ENCODE results near the gene TVP23A.
A peak's percentile ranks its signal among the peaks of the same experiment; 100 is the strongest.

The TVP23A gene

GRCh38 chr16:10817963-10818941 lies at the start of gene TVP23A:
TSS of gene TVP23A (minus strand) at chr16:10818794. CDS start at chr16:10818493, 301 bp downstream.
- DNase-seq, result no peak

DNA sequence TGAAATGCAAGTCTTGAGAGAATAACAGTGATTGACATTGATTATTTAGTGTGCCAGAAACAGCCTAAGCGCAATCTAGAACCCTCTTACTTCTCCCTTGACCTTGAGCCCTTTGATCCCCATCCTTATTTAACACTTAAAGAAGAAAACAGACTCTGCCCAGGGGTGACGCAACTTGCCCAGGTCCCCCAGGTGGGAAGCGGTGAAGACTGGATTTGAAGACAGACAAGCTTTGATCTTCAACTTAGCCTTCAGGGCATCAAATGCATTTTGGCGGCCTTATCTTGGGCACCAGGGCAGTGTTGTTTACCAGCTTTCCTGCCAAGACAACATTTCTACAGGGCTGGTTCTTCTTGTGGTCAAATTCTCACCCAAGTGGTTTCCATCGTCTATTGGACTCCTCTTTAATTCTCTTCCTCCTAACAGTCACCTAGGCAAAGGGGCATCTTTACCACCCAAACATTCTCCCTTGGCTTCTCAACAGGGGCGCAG lies 49.6 kb upstream of the TVP23A start:
- no peak for DNase-seq

GRCh38 chr16:10867199-10867598 lies 48.6 kb upstream of the TVP23A start:
- no peak for DNase-seq

GRCh38 chr16:10865991-10866966 lies 47.7 kb upstream of the TVP23A start:
- DNase-seq, result no peak

- DNase-seq, result no peak
These were observed 43.8 kb upstream of the TVP23A start for GRCh38 chr16:10862438-10862837.

- DNase-seq, result no peak
These were observed 41.1 kb upstream of the TVP23A start for GRCh38 chr16:10859658-10860057.

DNA sequence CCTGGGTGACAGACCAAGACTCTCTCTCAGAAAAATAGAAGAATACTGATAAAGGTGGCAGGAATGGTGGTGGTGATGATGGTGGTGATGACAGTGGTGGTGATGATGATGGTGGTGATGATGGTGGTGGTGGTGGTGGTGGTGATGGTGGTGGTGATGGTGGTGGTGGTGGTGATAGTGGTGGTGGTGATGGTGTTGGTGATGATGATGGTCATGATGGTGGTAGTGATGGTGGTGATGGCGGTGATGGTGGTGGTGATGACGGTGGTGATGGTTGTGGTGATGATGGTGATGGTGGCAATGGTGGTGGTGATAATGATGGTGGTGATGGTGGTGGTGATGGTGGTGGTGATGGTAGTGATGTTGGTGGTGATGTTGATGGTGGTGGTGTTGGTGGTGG lies 40.4 kb upstream of the TVP23A start:
- DNase-seq, result no peak

DNA sequence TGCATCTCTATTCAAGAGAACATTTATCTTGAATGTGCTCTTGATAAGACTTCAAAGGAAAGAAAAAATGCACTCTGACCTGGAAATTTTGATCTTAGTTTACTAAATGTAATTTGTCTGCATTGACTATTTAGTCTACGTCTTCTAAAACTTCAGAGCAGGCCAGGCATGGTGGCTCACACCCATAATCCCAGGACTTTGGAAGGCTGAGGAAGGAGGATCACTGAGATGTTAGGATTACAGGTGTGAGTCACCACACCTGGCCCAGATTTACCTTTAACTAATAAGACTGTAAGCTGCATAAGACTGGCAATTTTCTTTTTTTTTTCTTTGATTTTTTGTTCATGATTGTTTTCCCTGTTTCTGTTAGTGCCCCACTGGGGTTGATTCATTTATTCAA lies 39.6 kb upstream of the TVP23A start:
- no peak for DNase-seq

DNA sequence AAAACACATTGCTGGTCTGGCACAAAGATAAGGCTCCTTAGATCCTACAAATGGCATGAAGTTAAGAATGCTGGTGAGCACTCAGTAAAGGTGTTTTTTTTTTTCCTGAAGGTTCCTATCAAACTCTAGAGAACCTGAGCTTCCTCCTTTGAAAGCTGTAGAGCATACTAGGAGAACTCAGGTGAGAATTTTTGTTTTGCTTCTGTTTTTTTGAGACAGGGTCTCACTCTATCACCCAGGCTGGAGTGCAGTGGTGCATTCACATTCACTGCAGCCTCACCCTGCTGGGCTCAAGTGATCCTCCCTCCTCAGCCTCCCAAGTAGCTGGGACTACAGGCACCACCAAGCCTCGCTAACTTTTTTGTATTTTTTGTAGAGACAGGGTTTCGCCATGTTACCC lies 37.4 kb upstream of the TVP23A start:
- no peak for DNase-seq

DNA sequence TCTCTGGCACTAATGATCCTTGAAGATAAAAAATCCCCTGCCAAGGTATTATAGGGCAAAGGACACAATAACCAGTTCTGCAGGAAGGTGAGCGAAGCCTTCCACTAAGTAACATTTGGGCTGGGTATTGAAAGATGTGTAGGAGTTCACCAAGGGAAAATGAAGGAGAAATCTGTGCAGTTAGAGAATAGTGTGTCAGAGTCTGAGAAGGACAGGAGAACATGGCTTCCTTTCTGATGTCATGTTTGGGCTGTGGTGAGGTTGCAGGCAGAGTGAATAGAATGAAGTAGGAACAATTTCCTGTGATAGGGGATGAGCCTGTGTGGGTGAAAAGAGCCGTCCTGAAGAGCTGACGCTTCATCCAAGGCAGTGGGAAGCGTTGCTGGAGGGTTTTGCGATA lies 34.4 kb upstream of the TVP23A start:
- DNase-seq, result no peak

DNA sequence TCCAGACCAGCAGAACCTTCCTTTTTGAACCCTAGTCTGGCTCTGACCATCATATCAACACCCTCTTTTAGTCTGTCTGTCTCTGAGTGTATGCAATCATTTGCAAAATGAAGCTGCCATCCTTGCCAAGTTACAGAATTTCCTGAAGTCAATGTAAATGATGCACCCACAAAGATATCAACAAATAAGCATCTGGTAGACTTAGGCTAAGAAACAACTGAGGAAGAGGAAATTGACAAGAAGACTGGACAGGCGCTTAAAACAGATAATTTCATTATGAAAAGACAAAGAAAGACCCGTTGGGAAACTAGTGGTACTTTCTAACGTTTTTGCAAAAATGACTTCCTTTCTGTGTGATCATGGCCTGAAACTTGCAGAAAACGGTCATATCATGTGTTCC lies 33.7 kb upstream of the TVP23A start:
- DNase-seq, result no peak

DNA sequence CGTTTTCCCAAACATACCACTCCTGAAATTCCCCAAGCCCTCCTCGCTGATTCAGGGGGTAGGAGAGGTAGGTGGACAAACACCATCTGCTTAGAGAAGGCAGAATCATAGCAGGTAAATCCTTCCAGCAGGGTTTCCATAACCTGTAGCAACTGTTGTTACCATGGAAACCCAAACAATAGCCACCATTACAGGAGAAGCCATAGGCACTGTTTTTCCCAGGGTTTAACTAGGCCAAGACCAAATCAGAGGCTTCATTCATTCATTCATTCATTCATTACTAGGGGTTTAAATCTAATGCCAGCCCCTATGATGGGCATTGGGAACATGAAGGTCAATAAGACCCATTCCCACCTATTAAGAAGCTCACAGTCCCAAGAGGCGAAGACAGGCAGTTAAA lies 32.9 kb upstream of the TVP23A start:
- peak in 2 of 3 experiments; percentile 6 to 33 for DNase-seq

DNA sequence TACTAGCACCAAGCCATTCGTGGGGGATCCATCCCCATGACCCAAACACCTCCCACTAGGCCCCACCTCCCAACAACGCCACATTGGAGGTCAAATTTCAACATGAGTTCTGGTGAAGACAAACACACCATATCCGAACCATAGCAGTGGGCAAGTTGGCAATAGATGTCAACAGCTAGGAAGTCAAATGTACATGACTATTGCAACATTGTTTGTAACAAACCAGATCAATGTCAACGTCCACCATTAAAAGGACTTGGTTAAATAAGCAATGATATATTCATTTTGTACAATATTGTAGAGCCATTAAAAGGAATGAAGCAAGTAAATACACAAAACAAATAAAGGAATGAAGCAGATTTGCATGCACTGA lies 31.9 kb upstream of the TVP23A start:
- DNase-seq, result no peak

DNA sequence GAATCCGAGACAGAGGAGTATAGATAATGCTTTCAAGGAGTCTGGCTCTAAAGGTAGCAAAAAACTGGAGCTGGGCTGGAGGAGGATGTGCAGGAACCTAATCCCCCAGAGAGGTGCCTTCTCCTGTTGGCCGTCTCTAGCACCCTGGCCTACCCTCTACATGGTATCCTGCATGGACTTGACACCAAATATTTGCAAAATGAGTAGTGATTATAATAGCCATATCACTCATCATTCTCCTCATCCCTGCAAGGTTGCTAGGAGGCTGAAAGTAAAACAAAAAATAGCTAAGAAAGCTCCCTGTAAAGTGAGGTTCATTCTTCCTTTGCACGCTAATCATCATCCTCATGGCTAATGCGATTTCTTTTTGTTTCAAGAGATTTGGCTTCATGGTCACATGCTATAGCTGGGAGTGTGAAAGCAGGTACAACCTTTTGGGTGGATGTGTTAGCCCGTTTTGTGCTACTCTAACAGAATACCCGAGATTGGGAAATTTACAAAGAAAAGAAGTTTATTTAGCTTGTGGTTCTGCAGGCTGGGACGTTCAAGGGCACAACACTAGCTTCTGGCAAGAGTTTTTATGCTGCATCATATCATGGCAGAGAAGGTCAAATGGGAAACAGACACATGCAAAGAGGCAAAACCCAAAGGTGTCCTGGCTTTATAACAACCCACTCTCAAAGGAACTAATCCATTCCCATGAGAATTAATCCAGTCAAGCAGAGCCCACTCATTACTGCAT lies 31.3 kb upstream of the TVP23A start:
- no peak for DNase-seq

DNA sequence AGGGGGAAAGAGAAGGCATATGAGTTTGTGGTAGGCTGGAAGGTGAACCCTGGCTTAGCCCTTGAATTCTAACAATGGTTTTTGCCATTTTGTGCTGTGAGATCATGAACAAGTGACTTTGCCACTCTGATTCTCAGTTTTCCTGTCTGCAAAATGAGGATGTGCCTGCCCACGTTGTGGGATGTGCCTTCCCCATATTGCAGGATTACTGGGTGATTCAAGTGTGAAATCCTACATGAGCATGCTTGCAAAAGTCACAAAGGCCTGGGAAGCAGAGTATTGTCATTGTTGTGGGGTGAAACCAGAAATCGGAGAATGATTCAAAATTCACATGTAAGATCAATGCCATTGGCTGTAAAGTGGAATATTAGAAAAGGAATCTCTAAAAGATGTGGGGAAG lies 28.6 kb upstream of the TVP23A start:
- DNase-seq, result no peak

DNA sequence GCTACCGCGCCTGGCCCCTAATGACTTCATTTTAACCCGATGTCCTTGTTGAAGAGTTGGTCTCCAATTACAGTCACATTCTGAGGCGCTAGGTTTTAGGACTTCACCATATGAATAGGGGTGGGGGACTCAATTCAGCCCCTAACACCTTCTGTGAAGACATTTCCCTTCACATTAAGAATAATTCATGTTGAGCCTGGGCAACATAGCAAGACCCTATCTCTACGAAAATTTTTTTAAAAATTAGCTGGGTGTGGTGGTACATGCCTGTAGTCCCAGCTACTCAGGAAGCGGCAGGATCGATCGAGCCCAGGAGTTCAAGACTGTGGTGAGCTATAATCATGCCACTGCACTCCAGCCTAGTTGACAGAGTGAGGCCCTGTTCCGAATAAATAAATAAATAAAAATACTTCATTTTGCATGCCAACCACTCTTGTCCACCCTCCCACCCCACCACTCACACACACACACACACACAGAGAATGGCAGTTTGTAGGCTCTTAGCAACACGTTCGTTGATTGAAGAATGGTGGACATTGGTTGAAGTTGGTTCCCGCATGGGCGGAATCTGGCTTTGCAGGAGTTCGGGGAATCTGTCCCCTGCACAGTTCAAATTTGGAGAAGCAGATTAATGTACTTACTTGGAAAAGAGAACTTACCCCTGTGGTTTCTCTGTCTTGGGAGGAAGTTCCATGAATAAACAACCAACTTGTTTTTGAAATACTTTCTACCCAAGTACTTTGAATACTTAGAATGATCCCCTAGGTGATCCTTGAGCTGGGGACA lies 27.8 kb upstream of the TVP23A start:
- DNase-seq, result no peak

- DNase-seq, result no peak
These were observed 22.1 kb upstream of the TVP23A start for GRCh38 chr16:10840703-10841102.

- no peak for DNase-seq
These were observed 20.7 kb upstream of the TVP23A start for GRCh38 chr16:10839279-10839666.

GRCh38 chr16:10838621-10839278 lies 20.2 kb upstream of the TVP23A start:
- DNase-seq, result no peak

DNA sequence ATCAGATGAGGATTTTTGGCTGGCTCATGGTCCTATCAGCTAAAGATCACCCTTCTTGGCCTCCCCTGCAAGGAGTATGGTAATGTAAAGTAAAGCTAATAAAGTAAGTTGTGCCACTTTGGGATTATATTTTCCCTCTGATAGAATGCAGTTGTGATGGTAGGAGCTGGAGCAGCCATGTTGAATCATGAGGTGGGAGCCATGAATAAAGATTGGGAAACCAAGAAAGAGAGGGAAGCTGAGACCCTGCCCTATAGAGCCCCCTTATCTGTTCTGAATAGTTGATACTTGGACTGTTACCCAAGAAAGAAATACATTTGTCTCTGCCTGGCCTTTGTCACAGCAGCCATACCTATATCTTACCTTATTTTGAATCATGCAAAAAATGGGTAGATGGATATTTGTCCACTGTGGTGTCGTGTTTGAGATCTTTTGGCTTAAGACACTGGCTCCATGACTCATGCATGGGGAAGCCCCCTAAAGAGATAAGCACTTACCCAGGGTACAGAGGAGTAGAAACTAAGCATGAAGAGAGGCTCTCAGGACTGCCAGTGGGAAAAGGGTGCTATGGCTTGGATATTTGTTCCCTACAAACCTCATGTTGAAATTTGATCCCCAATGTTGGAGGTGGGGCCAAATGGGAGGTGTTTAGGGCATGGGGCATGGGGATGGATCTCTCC lies 17.7 kb upstream of the TVP23A start:
- no peak for DNase-seq
